Measurements from ENCODE around the gene TCIRG1.

DNA sequence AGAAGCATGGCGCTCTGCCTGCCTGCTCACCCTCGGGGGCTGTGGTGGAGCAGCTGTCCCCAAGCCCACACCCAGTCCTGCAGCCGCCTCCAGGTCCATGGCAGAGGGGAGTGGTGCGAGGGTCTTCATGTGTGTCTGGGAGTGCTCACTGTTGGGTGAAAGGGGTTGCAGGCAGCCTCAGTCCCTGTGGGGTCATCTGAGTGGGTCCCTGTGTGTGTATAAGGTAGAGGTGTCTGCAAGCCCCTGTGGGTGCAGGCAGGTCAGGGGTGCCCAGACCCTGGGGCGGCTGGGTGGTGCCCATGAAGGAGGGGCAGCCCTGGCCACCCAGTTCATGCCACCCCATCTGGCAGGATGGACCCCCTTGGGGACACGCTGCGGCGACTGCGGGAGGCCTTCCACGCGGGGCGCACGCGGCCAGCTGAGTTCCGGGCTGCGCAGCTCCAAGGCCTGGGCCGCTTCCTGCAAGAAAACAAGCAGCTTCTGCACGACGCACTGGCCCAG is 23.8 kb upstream of the TCIRG1 start:
- TF ChIP-seq, protein P1, sequence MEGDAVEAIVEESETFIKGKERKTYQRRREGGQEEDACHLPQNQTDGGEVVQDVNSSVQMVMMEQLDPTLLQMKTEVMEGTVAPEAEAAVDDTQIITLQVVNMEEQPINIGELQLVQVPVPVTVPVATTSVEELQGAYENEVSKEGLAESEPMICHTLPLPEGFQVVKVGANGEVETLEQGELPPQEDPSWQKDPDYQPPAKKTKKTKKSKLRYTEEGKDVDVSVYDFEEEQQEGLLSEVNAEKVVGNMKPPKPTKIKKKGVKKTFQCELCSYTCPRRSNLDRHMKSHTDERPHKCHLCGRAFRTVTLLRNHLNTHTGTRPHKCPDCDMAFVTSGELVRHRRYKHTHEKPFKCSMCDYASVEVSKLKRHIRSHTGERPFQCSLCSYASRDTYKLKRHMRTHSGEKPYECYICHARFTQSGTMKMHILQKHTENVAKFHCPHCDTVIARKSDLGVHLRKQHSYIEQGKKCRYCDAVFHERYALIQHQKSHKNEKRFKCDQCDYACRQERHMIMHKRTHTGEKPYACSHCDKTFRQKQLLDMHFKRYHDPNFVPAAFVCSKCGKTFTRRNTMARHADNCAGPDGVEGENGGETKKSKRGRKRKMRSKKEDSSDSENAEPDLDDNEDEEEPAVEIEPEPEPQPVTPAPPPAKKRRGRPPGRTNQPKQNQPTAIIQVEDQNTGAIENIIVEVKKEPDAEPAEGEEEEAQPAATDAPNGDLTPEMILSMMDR (IDR thresholded peaks at IDR 0.05; ENCODE audit: insufficient read depth, low read length), result no peak
- TF ChIP-seq, protein P2, sequence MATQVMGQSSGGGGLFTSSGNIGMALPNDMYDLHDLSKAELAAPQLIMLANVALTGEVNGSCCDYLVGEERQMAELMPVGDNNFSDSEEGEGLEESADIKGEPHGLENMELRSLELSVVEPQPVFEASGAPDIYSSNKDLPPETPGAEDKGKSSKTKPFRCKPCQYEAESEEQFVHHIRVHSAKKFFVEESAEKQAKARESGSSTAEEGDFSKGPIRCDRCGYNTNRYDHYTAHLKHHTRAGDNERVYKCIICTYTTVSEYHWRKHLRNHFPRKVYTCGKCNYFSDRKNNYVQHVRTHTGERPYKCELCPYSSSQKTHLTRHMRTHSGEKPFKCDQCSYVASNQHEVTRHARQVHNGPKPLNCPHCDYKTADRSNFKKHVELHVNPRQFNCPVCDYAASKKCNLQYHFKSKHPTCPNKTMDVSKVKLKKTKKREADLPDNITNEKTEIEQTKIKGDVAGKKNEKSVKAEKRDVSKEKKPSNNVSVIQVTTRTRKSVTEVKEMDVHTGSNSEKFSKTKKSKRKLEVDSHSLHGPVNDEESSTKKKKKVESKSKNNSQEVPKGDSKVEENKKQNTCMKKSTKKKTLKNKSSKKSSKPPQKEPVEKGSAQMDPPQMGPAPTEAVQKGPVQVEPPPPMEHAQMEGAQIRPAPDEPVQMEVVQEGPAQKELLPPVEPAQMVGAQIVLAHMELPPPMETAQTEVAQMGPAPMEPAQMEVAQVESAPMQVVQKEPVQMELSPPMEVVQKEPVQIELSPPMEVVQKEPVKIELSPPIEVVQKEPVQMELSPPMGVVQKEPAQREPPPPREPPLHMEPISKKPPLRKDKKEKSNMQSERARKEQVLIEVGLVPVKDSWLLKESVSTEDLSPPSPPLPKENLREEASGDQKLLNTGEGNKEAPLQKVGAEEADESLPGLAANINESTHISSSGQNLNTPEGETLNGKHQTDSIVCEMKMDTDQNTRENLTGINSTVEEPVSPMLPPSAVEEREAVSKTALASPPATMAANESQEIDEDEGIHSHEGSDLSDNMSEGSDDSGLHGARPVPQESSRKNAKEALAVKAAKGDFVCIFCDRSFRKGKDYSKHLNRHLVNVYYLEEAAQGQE (IDR thresholded peaks at IDR 0.05; ENCODE audit: insufficient replicate concordance, low read depth), result no peak
- no peak for TF ChIP-seq POLR2AphosphoS5 (IDR thresholded peaks at IDR 0.05; ENCODE audit: low read depth)
- TF ChIP-seq GABPA (IDR thresholded peaks at IDR 0.05; ENCODE audit: low read depth), result no peak
- no peak for TF ChIP-seq SPI1 (IDR thresholded peaks at IDR 0.05; ENCODE audit: borderline replicate concordance, low read depth)

Measured in HL-60 (cell line).